Activated T-cell treated with anti-CD3 and anti-CD28 coated beads, Interleukin-2, amount 50 U/mL, for 1 hour (primary cell): ENCODE results near the gene HIVEP1.

Experiments used
- DNase-seq: peaks from one replicate; pipeline ENCODE4 v3.0.0-alpha.2; 2020

The HIVEP1 gene

GRCh38 chr6:12200761-12201160 lies 188.6 kb downstream of the HIVEP1 start:
- no peak for DNase-seq

DNA sequence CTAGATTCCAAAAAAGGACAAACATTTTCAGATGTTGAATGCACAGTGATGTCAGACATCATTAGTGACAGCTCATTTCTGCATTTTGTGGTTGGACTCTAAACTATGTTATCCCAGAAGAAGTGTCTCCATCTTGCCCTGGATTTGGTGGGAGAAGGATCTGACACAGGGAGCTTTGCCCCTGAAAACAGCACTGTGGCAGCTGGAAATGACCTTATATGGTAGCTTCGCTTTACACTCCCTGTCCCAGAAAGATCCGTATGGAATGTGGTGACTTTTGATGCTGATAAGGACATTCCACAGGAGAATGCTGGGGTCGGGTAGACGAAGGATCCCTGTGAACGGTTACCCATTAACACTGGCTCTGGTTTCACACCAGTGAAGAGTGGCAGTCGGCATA lies 190.9 kb downstream of the HIVEP1 start:
- no peak for DNase-seq

GRCh38 chr6:12208190-12208589 lies 196.1 kb downstream of the HIVEP1 start:
- DNase-seq = no peak

- no peak for DNase-seq
Observed at GRCh38 chr6:12208673-12209072, 196.6 kb downstream of the HIVEP1 start.
